HEK293 (cell line): Measurements from ENCODE around the gene GJD3.

Experiments
- BCL11B ChIP-seq: fragments of 450-650 bp; formaldehyde crosslinking; IDR thresholded peaks from 2 replicates; pipeline ENCODE4 v1.5.1; 2016; ENCODE audit warnings: low read depth, missing biosample characterization, missing genetic modification characterization
- EGR2 ChIP-seq: fragments of 450-650 bp; formaldehyde crosslinking; IDR thresholded peaks from 2 replicates; pipeline ENCODE4 v1.5.1; 2016; ENCODE audit warnings: low read depth, missing biosample characterization, missing genetic modification characterization
- GLIS1 ChIP-seq: fragments of 450-650 bp; formaldehyde crosslinking; IDR thresholded peaks from 2 replicates; pipeline ENCODE4 v1.5.1; 2016; ENCODE audit warnings: missing biosample characterization, missing genetic modification characterization
- KLF9 ChIP-seq: fragments of 450-650 bp; formaldehyde crosslinking; IDR thresholded peaks from 2 replicates; pipeline ENCODE4 v1.5.1; 2016; ENCODE audit warnings: missing biosample characterization, missing genetic modification characterization, low read depth
- MZF1 ChIP-seq: fragments of 450-650 bp; formaldehyde crosslinking; IDR thresholded peaks from 2 replicates; pipeline ENCODE4 v1.5.1; 2017; ENCODE audit warnings: missing biosample characterization, missing genetic modification characterization, borderline replicate concordance
- OSR2 ChIP-seq: fragments of 450-650 bp; formaldehyde crosslinking; IDR thresholded peaks from 2 replicates; pipeline ENCODE4 v1.5.1; 2016; ENCODE audit warnings: missing biosample characterization, missing genetic modification characterization
- PRDM1 ChIP-seq: fragments of 450-650 bp; formaldehyde crosslinking; IDR thresholded peaks from 2 replicates; pipeline ENCODE4; 2016; ENCODE audit warnings: missing biosample characterization, missing genetic modification characterization
- SCRT1 ChIP-seq: fragments of 450-650 bp; formaldehyde crosslinking; IDR thresholded peaks from 2 replicates; pipeline ENCODE4 v1.5.1; 2016; ENCODE audit warnings: missing biosample characterization, missing genetic modification characterization, borderline replicate concordance
- YY2 ChIP-seq: fragments of 450-650 bp; formaldehyde crosslinking; IDR thresholded peaks from 2 replicates; pipeline ENCODE4 v1.5.1; 2016; ENCODE audit warnings: missing biosample characterization, missing genetic modification characterization
- ZBTB48 ChIP-seq: fragments of 450-650 bp; formaldehyde crosslinking; IDR thresholded peaks from 2 replicates; pipeline ENCODE4 v1.5.1; 2016; ENCODE audit warnings: missing biosample characterization, missing genetic modification characterization
- ZBTB8A ChIP-seq: fragments of 450-650 bp; formaldehyde crosslinking; IDR thresholded peaks from 2 replicates; pipeline ENCODE4 v1.5.1; 2016; ENCODE audit warnings: missing biosample characterization, missing genetic modification characterization
- ZFHX2 ChIP-seq: fragments of 450-650 bp; formaldehyde crosslinking; conservative IDR thresholded peaks from 2 replicates; pipeline ENCODE4 v1.5.1; 2016; ENCODE audit warnings: missing biosample characterization, missing genetic modification characterization
- ZNF10 ChIP-seq: fragments of 450-650 bp; formaldehyde crosslinking; IDR thresholded peaks from 2 replicates; pipeline ENCODE4 v1.5.1; 2017; ENCODE audit warnings: missing biosample characterization, missing genetic modification characterization
- ZNF112 ChIP-seq: fragments of 450-650 bp; formaldehyde crosslinking; IDR thresholded peaks from 2 replicates; pipeline ENCODE4 v1.5.0; 2017; ENCODE audit warnings: missing biosample characterization, missing genetic modification characterization
- ZNF175 ChIP-seq: fragments of 450-650 bp; formaldehyde crosslinking; IDR thresholded peaks from 2 replicates; pipeline ENCODE4 v1.5.1; 2016; ENCODE audit warnings: missing biosample characterization, missing genetic modification characterization
- ZNF184 ChIP-seq: fragments of 450-650 bp; IDR thresholded peaks from 2 replicates; pipeline ENCODE4 v1.5.1; 2018; ENCODE audit warnings: missing biosample characterization, mild to moderate bottlenecking, missing genetic modification characterization
- ZNF23 ChIP-seq: fragments of 450-650 bp; formaldehyde crosslinking; IDR thresholded peaks from 2 replicates; pipeline ENCODE4 v1.5.1; 2016; ENCODE audit warnings: missing biosample characterization, missing genetic modification characterization, borderline replicate concordance
- ZNF248 ChIP-seq: fragments of 450-650 bp; formaldehyde crosslinking; IDR thresholded peaks from 2 replicates; pipeline ENCODE4 v1.5.1; 2017; ENCODE audit warnings: missing biosample characterization, missing genetic modification characterization
- ZNF335 ChIP-seq: fragments of 450-650 bp; formaldehyde crosslinking; conservative IDR thresholded peaks from 2 replicates; pipeline ENCODE4 v1.5.1; 2016; ENCODE audit warnings: missing biosample characterization, missing genetic modification characterization
- ZNF391 ChIP-seq: fragments of 450-650 bp; formaldehyde crosslinking; IDR thresholded peaks from 2 replicates; pipeline ENCODE4 v1.5.1; 2016; ENCODE audit warnings: low read depth, missing biosample characterization, missing genetic modification characterization, borderline replicate concordance
- ZNF514 ChIP-seq: fragments of 450-650 bp; formaldehyde crosslinking; IDR thresholded peaks from 2 replicates; pipeline ENCODE4 v1.5.1; 2016; ENCODE audit warnings: missing biosample characterization, missing genetic modification characterization
- ZNF548 ChIP-seq: fragments of 450-650 bp; formaldehyde crosslinking; IDR thresholded peaks from 2 replicates; pipeline ENCODE4 v1.5.1; 2016; ENCODE audit warnings: missing biosample characterization, missing genetic modification characterization
- ZNF585B ChIP-seq: fragments of 450-650 bp; formaldehyde crosslinking; IDR thresholded peaks from 2 replicates; pipeline ENCODE4 v1.5.1; 2016; ENCODE audit warnings: missing biosample characterization, missing genetic modification characterization
- ZNF658 ChIP-seq: fragments of 450-650 bp; formaldehyde crosslinking; IDR thresholded peaks from 2 replicates; pipeline ENCODE4; 2016; ENCODE audit warnings: missing biosample characterization, missing genetic modification characterization
- ZNF670 ChIP-seq: fragments of 450-650 bp; formaldehyde crosslinking; IDR thresholded peaks from 2 replicates; pipeline ENCODE4 v1.5.1; 2016; ENCODE audit warnings: missing biosample characterization, missing genetic modification characterization, low read depth
- ZNF677 ChIP-seq: fragments of 450-650 bp; IDR thresholded peaks from 2 replicates; pipeline ENCODE4 v1.5.0; 2018; ENCODE audit warnings: missing biosample characterization, mild to moderate bottlenecking, missing genetic modification characterization, moderate library complexity
- ZNF701 ChIP-seq: fragments of 450-650 bp; formaldehyde crosslinking; IDR thresholded peaks from 2 replicates; pipeline ENCODE4 v1.5.1; 2016; ENCODE audit warnings: missing biosample characterization, missing genetic modification characterization
- ZNF830 ChIP-seq: fragments of 450-650 bp; IDR thresholded peaks from 2 replicates; pipeline ENCODE4 v1.5.0; 2018; ENCODE audit warnings: missing biosample characterization, missing genetic modification characterization, low read depth, mild to moderate bottlenecking, moderate library complexity
- ZNF837 ChIP-seq: fragments of 450-650 bp; formaldehyde crosslinking; IDR thresholded peaks from 2 replicates; pipeline ENCODE4 v1.5.1; 2016; ENCODE audit warnings: missing biosample characterization, missing genetic modification characterization
- ZSCAN23 ChIP-seq: fragments of 450-650 bp; formaldehyde crosslinking; IDR thresholded peaks from 2 replicates; pipeline ENCODE4 v1.5.1; 2016; ENCODE audit warnings: missing biosample characterization, missing genetic modification characterization
- ZSCAN30 ChIP-seq: fragments of 450-650 bp; IDR thresholded peaks from 2 replicates; pipeline ENCODE4 v1.5.1; 2018; ENCODE audit warnings: missing biosample characterization, mild to moderate bottlenecking, missing genetic modification characterization, moderate library complexity
- TF ChIP-seq, protein P1 (sequence below): fragments of 450-650 bp; IDR thresholded peaks from 2 replicates; pipeline ENCODE4 v1.5.1; 2018; ENCODE audit warnings: missing biosample characterization, missing genetic modification characterization
- TF ChIP-seq, protein P2 (sequence below): fragments of 450-650 bp; formaldehyde crosslinking; IDR thresholded peaks from 2 replicates; pipeline ENCODE4 v1.5.1; 2016; ENCODE audit warnings: missing biosample characterization, missing genetic modification characterization
- TF ChIP-seq, protein P3 (sequence below): fragments of 450-650 bp; formaldehyde crosslinking; IDR thresholded peaks from 2 replicates; pipeline ENCODE4; 2016; ENCODE audit warnings: missing biosample characterization, missing genetic modification characterization
- TF ChIP-seq, protein P4 (sequence below): fragments of 450-650 bp; formaldehyde crosslinking; IDR thresholded peaks from 2 replicates; pipeline ENCODE4 v1.5.1; 2016; ENCODE audit warnings: missing biosample characterization, missing genetic modification characterization

Gene GJD3

DNA sequence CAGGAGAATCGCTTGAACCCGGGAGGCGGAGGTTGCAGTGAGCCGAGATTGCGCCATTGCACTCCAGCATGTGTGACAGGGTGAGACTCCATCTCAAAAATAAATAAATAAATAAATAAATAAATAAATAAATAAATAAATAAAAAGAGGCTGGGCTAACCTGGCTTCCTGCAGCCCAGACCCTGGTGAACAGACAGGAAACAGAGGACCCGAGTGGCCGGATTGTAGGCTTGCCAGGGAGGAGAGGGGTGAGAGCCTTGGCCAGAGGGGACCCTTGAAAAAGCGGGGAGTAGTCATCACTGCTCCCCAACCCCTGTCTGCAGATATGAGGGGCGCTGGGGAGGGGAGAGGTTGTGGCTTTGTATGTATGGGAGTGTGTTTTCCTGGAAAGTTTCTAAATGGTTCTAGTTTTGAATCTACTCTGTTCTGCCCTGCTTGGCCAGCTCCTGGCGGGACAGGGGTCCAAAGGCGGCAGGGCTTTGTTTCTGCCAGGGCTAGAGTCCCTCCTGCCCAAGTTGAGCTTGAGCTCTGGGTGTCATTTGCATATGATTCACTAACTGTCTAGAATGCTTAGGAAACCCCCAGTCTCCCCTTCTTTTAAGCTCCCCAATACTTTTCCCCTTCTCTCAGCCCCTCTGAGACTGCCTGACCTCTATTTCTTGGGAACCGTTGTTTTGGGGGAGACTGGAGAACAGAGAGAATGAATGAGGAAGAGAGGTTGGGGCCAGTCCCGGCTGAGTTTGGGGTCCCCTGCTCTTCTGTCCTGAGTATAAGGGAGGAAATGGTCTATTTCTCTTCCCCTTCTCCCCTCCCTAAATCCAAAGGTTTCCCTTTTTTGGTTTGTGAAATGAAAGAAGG is 39.2 kb downstream of the GJD3 start (continued):
- TF ChIP-seq ZNF670 (tag by site-specific recombination) (0 out of 2 replicates have a peak, but pooled peaks have one; percentile 61), GLIS1 (peak; percentile 24; the same call in 1 of the 2 replicates), ZNF514 (tag by site-specific recombination) (peak; percentile 91; the same call in 1 of the 2 replicates), PRDM1 (tag by site-specific recombination) (no peak), ZNF391 (tag by site-specific recombination) (no peak), ZNF10 (tag by site-specific recombination) (no peak), ZBTB48 (tag by site-specific recombination) (no peak), ZNF585B (no peak), ZNF112 (tag by site-specific recombination) (no peak), ZFHX2 (no peak), ZNF658 (no peak), BCL11B (no peak; the same call in 1 of the 2 replicates), KLF9 (tag by site-specific recombination) (no peak), SCRT1 (tag by site-specific recombination) (no peak), ZNF175 (no peak), ZNF830 (tag by site-specific recombination) (no peak), ZNF248 (tag by site-specific recombination) (no peak), MZF1 (tag by site-specific recombination) (no peak; the same call in 1 of the 2 replicates), ZNF335 (no peak), EGR2 (tag by site-specific recombination) (no peak), ZNF701 (tag by site-specific recombination) (no peak), ZSCAN30 (tag by site-specific recombination) (no peak), ZNF548 (no peak), ZSCAN23 (no peak), ZNF677 (tag by site-specific recombination) (no peak), ZNF184 (tag by site-specific recombination) (no peak), ZNF23 (tag by site-specific recombination) (no peak), YY2 (tag by site-specific recombination) (no peak), OSR2 (tag by site-specific recombination) (no peak), ZBTB8A (peak; percentile 88), ZNF837 (tag by site-specific recombination) (no peak)
- TF ChIP-seq, protein P1, sequence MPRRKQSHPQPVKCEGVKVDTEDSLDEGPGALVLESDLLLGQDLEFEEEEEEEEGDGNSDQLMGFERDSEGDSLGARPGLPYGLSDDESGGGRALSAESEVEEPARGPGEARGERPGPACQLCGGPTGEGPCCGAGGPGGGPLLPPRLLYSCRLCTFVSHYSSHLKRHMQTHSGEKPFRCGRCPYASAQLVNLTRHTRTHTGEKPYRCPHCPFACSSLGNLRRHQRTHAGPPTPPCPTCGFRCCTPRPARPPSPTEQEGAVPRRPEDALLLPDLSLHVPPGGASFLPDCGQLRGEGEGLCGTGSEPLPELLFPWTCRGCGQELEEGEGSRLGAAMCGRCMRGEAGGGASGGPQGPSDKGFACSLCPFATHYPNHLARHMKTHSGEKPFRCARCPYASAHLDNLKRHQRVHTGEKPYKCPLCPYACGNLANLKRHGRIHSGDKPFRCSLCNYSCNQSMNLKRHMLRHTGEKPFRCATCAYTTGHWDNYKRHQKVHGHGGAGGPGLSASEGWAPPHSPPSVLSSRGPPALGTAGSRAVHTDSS (tag by site-specific recombination): no peak
- TF ChIP-seq, protein P2, sequence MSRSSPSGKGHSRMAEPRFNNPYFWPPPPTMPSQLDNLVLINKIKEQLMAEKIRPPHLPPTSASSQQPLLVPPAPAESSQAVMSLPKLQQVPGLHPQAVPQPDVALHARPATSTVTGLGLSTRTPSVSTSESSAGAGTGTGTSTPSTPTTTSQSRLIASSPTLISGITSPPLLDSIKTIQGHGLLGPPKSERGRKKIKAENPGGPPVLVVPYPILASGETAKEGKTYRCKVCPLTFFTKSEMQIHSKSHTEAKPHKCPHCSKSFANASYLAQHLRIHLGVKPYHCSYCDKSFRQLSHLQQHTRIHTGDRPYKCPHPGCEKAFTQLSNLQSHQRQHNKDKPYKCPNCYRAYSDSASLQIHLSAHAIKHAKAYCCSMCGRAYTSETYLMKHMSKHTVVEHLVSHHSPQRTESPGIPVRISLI (tag by site-specific recombination): no peak
- TF ChIP-seq, protein P3, sequence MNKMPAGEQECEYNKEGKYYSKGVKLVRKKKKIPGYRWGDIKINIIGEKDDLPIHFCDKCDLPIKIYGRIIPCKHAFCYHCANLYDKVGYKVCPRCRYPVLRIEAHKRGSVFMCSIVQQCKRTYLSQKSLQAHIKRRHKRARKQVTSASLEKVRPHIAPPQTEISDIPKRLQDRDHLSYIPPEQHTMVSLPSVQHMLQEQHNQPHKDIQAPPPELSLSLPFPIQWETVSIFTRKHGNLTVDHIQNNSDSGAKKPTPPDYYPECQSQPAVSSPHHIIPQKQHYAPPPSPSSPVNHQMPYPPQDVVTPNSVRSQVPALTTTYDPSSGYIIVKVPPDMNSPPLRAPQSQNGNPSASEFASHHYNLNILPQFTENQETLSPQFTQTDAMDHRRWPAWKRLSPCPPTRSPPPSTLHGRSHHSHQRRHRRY (tag by site-specific recombination): no peak
- TF ChIP-seq, protein P4, sequence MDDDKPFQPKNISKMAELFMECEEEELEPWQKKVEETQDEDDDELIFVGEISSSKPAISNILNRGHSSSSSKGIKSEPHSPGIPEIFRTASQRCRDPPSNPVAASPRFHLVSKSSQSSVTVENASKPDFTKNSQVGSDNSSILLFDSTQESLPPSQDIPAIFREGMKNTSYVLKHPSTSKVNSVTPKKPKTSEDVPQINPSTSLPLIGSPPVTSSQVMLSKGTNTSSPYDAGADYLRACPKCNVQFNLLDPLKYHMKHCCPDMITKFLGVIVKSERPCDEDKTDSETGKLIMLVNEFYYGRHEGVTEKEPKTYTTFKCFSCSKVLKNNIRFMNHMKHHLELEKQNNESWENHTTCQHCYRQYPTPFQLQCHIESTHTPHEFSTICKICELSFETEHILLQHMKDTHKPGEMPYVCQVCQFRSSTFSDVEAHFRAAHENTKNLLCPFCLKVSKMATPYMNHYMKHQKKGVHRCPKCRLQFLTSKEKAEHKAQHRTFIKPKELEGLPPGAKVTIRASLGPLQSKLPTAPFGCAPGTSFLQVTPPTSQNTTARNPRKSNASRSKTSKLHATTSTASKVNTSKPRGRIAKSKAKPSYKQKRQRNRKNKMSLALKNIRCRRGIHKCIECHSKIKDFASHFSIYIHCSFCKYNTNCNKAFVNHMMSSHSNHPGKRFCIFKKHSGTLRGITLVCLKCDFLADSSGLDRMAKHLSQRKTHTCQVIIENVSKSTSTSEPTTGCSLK (tag by site-specific recombination): no peak
